ENCODE measurements around the gene ZDHHC6. TPM values are rescaled to one million over a fixed set of nuclear protein-coding genes. Genes with fewer than 3 reads are reported as not detected.
A peak's percentile ranks its signal among the peaks of the same experiment; 100 is the strongest.

ZDHHC6 gene
- total and polyA plus RNA-seq, 2 experiments from 2014 or later: 31.7 to 56.4 TPM

- Histone ChIP-seq H2AFZ (no peak overlapping the region), H3K36me3 (replicated peaks; ENCODE audit: insufficient read depth, low read depth) (no peaks in the 10 kb centered on the region), H3K4me1 (ENCODE audit: insufficient read depth) (peaks cover 16% of the 10 kb centered on the region), H3K4me3 (no peak overlapping the region), H3K4me2 (no peak overlapping the region), H3K9me2 (replicated peaks; ENCODE audit: insufficient read depth) (no peaks in the 10 kb centered on the region), H3K9me3 (ENCODE audit: low read depth) (no peaks in the 10 kb centered on the region), H3K79me2 (no peaks in the 10 kb centered on the region), H3K27me3 (no peaks in the 10 kb centered on the region), H3K27ac (peak overlapping the region; percentile 63), H4K20me1 (ENCODE audit: insufficient read depth, poor library complexity, severe bottlenecking) (no peaks in the 10 kb centered on the region)
- TF ChIP-seq EZH2 (IDR thresholded peaks at IDR 0.05; ENCODE audit: borderline replicate concordance) (no peak), CTCF (IDR thresholded peaks at IDR 0.05; ENCODE audit: poor library complexity) (no peak), EZH2phosphoT487 (IDR thresholded peaks at IDR 0.05; ENCODE audit: low read depth, severe bottlenecking, unreplicated experiment) (no peak)
- 78% methylated on average over 2 of the region's 2 CpGs for WGBS (ENCODE audit: low lambda C conversion rate, missing lambda C conversion rate)
- DNase-seq (ENCODE audit: low spot score): no peak
These were observed 52.9 kb downstream of the ZDHHC6 start for GRCh38 chr10:112393827-112394226.

GRCh38 chr10:112393341-112393740 is 53.4 kb downstream of the ZDHHC6 start:
- no peak for DNase-seq (ENCODE audit: low spot score)
- Histone ChIP-seq H3K27me3 (no peaks in the 10 kb centered on the region), H3K9me2 (replicated peaks; ENCODE audit: insufficient read depth) (no peaks in the 10 kb centered on the region), H3K79me2 (no peaks in the 10 kb centered on the region), H2AFZ (no peak overlapping the region), H3K27ac (peak overlapping the region; percentile 3), H3K4me1 (ENCODE audit: insufficient read depth) (peaks cover 16% of the 10 kb centered on the region), H3K9me3 (ENCODE audit: low read depth) (no peaks in the 10 kb centered on the region), H3K4me2 (no peak overlapping the region), H4K20me1 (ENCODE audit: insufficient read depth, poor library complexity, severe bottlenecking) (no peaks in the 10 kb centered on the region), H3K4me3 (no peak overlapping the region), H3K36me3 (replicated peaks; ENCODE audit: insufficient read depth, low read depth) (no peaks in the 10 kb centered on the region)
- no peak for TF ChIP-seq EZH2phosphoT487 (IDR thresholded peaks at IDR 0.05; ENCODE audit: low read depth, severe bottlenecking, unreplicated experiment)
- no peak for TF ChIP-seq CTCF (IDR thresholded peaks at IDR 0.05; ENCODE audit: poor library complexity)
- WGBS (ENCODE audit: low lambda C conversion rate, missing lambda C conversion rate): 84% methylated on average over 1 of the region's 1 CpG

- TF ChIP-seq EZH2phosphoT487 (IDR thresholded peaks at IDR 0.05; ENCODE audit: low read depth, severe bottlenecking, unreplicated experiment) (no peak), EZH2 (IDR thresholded peaks at IDR 0.05; ENCODE audit: borderline replicate concordance) (no peak), CTCF (IDR thresholded peaks at IDR 0.05; ENCODE audit: poor library complexity) (no peak)
- H3K4me3 ChIP-seq: no peak overlapping the region
- no peaks in the 10 kb centered on the region for H3K27me3 ChIP-seq
- H3K79me2 ChIP-seq: no peaks in the 10 kb centered on the region
- no peaks in the 10 kb centered on the region for H3K9me2 ChIP-seq (replicated peaks; ENCODE audit: insufficient read depth)
- H3K9me3 ChIP-seq (ENCODE audit: low read depth): no peaks in the 10 kb centered on the region
- peaks cover 12% of the 10 kb centered on the region for H3K4me1 ChIP-seq (ENCODE audit: insufficient read depth)
- H2AFZ ChIP-seq: no peak overlapping the region
- peak overlapping the region; percentile 84 for H3K27ac ChIP-seq
- 96% methylated on average over 3 of the region's 3 CpGs for WGBS (ENCODE audit: low lambda C conversion rate, missing lambda C conversion rate)
- no peaks in the 10 kb centered on the region for H3K36me3 ChIP-seq (replicated peaks; ENCODE audit: insufficient read depth, low read depth)
- no peak for DNase-seq (ENCODE audit: low spot score)
- no peaks in the 10 kb centered on the region for H4K20me1 ChIP-seq (ENCODE audit: insufficient read depth, poor library complexity, severe bottlenecking)
- no peak overlapping the region for H3K4me2 ChIP-seq
These were observed 56.5 kb downstream of the ZDHHC6 start for GRCh38 chr10:112390125-112390703.

Measured in hepatocyte (in vitro differentiated cells).